A549 (cell line): ENCODE data around the gene DDR1.

Source experiments
- BHLHE40 ChIP-seq: IDR thresholded peaks from 2 replicates; pipeline ENCODE4 v1.6.1; 2012; ENCODE audit warnings: low read depth, low read length, inconsistent platforms
- CEBPB ChIP-seq, 2 experiments: fragments of >200 bp in 1 of 2; sonication (Bioruptor Twin) in 1 of 2; formaldehyde crosslinking in 1 of 2; IDR thresholded peaks; 2 replicates each; pipeline ENCODE4 v1.6.1; 2012 to 2016
- CHD4 ChIP-seq: fragments of 200-600 bp; sonication (generic); IDR thresholded peaks from 2 replicates; pipeline ENCODE4 v1.6.1; 2016; ENCODE audit warnings: antibody characterized with exemption, mild to moderate bottlenecking, borderline replicate concordance
- CTCF ChIP-seq: fragments of >200 bp; sonication (Bioruptor Twin); formaldehyde crosslinking; IDR thresholded peaks from 3 replicates; pipeline ENCODE4 v1.5.1; 2016
- EP300 ChIP-seq, 2 experiments: fragments of >200 bp; sonication (Bioruptor Twin); formaldehyde crosslinking; IDR thresholded peaks; 2 replicates in 1 of 2; 3 replicates in 1 of 2; pipeline ENCODE4 v1.6.1; 2016 to 2017
- HDAC2 ChIP-seq: fragments of 200-600 bp; sonication (generic); IDR thresholded peaks from 2 replicates; pipeline ENCODE4 v1.6.1; 2016
- PHF8 ChIP-seq: fragments of 200-600 bp; sonication (generic); IDR thresholded peaks from 2 replicates; pipeline ENCODE4 v1.6.1; 2016; ENCODE audit warnings: low read depth, mild to moderate bottlenecking, antibody characterized with exemption, moderate library complexity, borderline replicate concordance
- POLR2A ChIP-seq: IDR thresholded peaks from 2 replicates; pipeline ENCODE4 v1.6.1; 2012; ENCODE audit warnings: mild to moderate bottlenecking, low read length
- POLR2AphosphoS2 ChIP-seq: conservative IDR thresholded peaks from 2 replicates; pipeline ENCODE4 v1.6.1; 2012; ENCODE audit warnings: low read length, improper control_type of control experiment, inconsistent platforms
- ZFP36 ChIP-seq: fragments of 450-650 bp; IDR thresholded peaks from 2 replicates; pipeline ENCODE4 v1.6.1; 2014; ENCODE audit warnings: borderline replicate concordance; ENCODE audit not compliant: partially characterized antibody

- no peak for TF ChIP-seq POLR2A
- no peak for TF ChIP-seq EP300 (IDR thresholded peaks at IDR 0.05)
- TF ChIP-seq CTCF: no peak
- no peak for TF ChIP-seq HDAC2
- no peak for TF ChIP-seq ZFP36
- no peak for TF ChIP-seq POLR2AphosphoS2
- TF ChIP-seq PHF8: no peak
- TF ChIP-seq CHD4: no peak
- TF ChIP-seq BHLHE40: no peak
- TF ChIP-seq CEBPB (IDR thresholded peaks at IDR 0.05): no peak
These were observed 7.7 kb downstream of the DDR1 start for GRCh38 chr6:30891816-30892538.
